Spinal cord (tissue), 10 donors: ENCODE data around the gene SEZ6L2. TPM values are rescaled to one million over a fixed set of nuclear protein-coding genes. Genes with fewer than 3 reads are reported as not detected.
"Not testable (repeated sequence)": the region's sequence is repeated elsewhere in the genome, so short reads cannot be mapped to it uniquely, and the experiment has no call there.

Experiments
- DNase-seq, 6 donors: peaks; one replicate each; pipeline versions ENCODE4 v3.0.0 to v3.0.0-alpha.2; 2013 to 2015; ENCODE audit warnings: low spot score in 6 of 6, low read depth in 4 of 6
- H3K27ac ChIP-seq: one replicate; pipeline ENCODE4 v1.5.1; 2013; ENCODE audit warnings: low read depth, low read length, control low read depth
- H3K27me3 ChIP-seq: one replicate; pipeline ENCODE4 v1.6.1; 2013; ENCODE audit warnings: low read length; ENCODE audit not compliant: control insufficient read depth, insufficient read depth
- H3K36me3 ChIP-seq: one replicate; pipeline ENCODE4 v1.6.1; 2013; ENCODE audit warnings: low read length; ENCODE audit not compliant: control insufficient read depth, insufficient read depth
- H3K4me1 ChIP-seq: one replicate; pipeline ENCODE4 v1.6.1; 2013; ENCODE audit warnings: low read length; ENCODE audit not compliant: control insufficient read depth, insufficient read depth
- H3K4me3 ChIP-seq: one replicate; pipeline ENCODE4 v1.5.1; 2013; ENCODE audit warnings: low read depth, low read length, control low read depth
- H3K9me3 ChIP-seq: one replicate; pipeline ENCODE4 v1.6.1; 2013; ENCODE audit warnings: low read length; ENCODE audit not compliant: control insufficient read depth, insufficient read depth
- WGBS: methylation state at CpG from one replicate; pipeline ENCODE4 v1.1.5; 2013; ENCODE audit warnings: missing lambda C conversion rate; ENCODE audit not compliant: insufficient coverage; 5-methylcytosine and 5-hydroxymethylcytosine counted together
- polyA plus RNA-seq, 2 donors: library from polyadenylated mRNA; unstranded; fragments of 120-200 nt; gene quantifications; one replicate each; pipeline ENCODE4 v1.2.1, GENCODE V29; 2013; ENCODE audit not compliant: insufficient read length in 2 of 2
- total RNA-seq, 2 donors: library from RNA; depleted of rRNA in 1 of 2; stranded (reverse); fragments of 120-200 nt in 1 of 2; fragments of >200 nt in 1 of 2; gene quantifications; one replicate each; pipeline versions ENCODE4 v1.2.3 to v1.2.4, GENCODE V29; 2013 to 2014
- donor health status: healthy.

Gene SEZ6L2
- total and polyA plus RNA-seq, 4 donors = 32.7 to 155 (median 102) TPM

DNA sequence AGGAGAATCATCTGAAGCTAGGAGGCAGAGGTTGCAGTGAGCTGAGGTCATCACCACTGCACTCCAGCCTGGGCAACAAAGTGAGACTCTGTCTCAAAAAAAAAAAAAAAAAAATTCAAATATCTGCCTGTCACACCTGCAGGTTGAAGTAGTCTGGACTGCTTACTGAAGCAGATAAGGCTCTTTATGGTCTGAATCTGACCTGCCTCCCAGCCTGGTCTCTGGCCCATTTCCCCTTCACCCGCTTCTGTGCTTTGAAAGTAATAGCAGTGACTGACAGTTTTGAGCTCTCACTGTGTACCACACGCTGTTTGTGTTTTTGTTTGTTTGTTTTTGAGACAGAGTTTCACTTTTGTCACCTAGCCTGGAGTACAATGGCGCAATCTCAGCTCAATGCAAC is 5.8 kb downstream of the SEZ6L2 start:
- peaks cover 29% of the 10 kb centered on the region for H3K36me3 ChIP-seq
- no CpG with 5 or more reads among the region's 3 CpGs for WGBS

DNA sequence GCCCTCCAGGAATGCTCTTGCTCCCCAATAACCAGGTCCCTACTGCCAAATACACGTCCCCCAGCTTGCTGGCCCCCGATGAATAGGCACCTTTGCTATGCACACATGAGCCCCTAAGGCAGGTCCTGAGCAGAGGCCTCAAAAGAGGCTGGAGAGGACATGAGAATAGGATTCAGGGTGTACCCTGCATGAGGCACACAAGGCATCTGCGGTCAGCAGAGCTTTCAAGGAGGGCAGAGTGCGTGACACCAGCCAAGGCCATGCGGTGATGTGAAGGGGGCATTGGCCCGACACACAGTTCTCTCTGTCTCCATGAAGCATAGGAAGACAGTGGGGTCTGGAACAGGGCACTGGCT is 6.9 kb downstream of the SEZ6L2 start:
- Histone ChIP-seq H3K9me3 (no peaks in the 10 kb centered on the region), H3K36me3 (peaks cover 37% of the 10 kb centered on the region), H3K27ac (no peak overlapping the region), H3K4me1 (peaks cover 5% of the 10 kb centered on the region), H3K27me3 (no peaks in the 10 kb centered on the region), H3K4me3 (no peak overlapping the region)
- DNase-seq = no peak
- WGBS = 96% methylated on average over 5 of the region's 6 CpGs

More for the DNA sequence above, 5.8 kb downstream of the SEZ6L2 start:
- DNase-seq = no peak
- Histone ChIP-seq H3K4me1 (peaks cover 16% of the 10 kb centered on the region), H3K27me3 (peaks cover 6% of the 10 kb centered on the region), H3K27ac (no peak overlapping the region), H3K9me3 (no peaks in the 10 kb centered on the region), H3K4me3 (no peak overlapping the region)

DNA sequence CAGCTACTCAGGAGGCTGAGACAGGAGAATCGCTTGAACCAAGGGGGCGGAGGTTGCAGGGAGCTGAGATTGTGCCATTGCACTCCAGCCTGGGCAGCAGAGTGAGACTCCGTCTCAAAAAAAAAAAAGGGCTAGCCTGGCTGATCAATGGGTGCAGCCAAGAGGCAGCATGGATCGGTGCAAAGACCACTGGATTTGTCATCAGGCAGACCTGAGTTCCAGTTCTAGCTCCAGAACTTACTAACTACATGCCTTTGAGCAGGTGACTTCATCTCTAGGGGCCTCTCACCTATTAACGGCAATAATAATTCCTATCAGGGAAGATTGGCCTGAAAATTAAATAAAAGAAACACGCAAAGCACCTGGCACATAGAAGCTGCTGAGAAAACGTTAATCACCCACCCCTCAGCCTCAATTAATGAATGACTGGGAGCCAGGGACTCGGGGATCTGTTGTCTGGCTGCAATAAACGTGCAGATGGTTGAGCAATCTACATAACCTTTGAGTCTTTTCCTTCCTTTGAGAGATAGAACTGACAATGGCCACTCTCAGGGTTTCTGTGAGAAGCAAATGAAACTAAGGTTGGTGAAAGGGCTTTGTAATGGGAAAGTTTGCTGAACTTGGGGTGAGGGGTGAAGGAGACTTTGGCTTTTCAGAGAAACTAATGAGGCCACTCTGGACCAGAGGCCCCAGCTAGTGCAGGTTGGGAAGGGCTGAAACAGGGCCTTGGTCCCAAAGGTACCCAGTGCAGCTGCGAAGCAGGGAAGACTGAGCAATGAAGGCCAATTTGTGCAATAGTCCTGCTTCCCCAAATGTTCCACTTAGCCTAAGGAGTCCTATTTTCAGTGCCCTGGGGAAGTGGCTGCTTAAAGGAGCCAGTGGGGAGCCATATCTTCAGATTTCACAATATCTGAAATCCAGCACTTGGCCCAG is 7.6 kb downstream of the SEZ6L2 start:
- H3K4me1 ChIP-seq = peaks cover 3% of the 10 kb centered on the region
- H3K4me3 ChIP-seq = no peak overlapping the region
- no peaks in the 10 kb centered on the region for H3K9me3 ChIP-seq
- no peaks in the 10 kb centered on the region for H3K27me3 ChIP-seq
- WGBS = 74% methylated on average over 4 of the region's 10 CpGs
- no peak overlapping the region for H3K27ac ChIP-seq
- H3K36me3 ChIP-seq = peaks cover 41% of the 10 kb centered on the region
- DNase-seq = no peak

DNA sequence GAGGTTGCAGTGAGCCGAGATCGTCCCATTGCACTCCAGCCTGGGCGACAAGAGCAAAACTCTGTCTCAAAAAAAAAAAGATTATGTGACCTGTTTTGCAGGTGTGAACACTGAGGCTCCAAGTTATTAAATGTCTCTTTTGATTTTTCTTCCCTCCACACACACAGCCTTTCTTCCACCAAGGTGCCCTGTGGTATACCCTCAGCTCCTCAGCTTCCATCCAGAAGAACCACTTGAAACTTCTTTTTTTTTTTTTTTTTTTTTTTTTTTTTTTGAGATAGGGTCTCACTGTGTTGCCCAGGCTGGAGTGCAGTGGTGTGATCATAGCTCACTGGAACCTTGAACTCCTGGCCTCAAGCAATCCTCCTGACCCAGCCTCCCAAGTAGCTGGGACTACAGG is 10.0 kb downstream of the SEZ6L2 start:
- H3K36me3 ChIP-seq = peaks cover 39% of the 10 kb centered on the region
- H3K4me1 ChIP-seq, H3K9me3 ChIP-seq, DNase-seq, H3K27ac ChIP-seq, H3K27me3 ChIP-seq, H3K4me3 ChIP-seq: not testable (repeated sequence)
- WGBS = 87% methylated on average over 3 of the region's 3 CpGs

DNA sequence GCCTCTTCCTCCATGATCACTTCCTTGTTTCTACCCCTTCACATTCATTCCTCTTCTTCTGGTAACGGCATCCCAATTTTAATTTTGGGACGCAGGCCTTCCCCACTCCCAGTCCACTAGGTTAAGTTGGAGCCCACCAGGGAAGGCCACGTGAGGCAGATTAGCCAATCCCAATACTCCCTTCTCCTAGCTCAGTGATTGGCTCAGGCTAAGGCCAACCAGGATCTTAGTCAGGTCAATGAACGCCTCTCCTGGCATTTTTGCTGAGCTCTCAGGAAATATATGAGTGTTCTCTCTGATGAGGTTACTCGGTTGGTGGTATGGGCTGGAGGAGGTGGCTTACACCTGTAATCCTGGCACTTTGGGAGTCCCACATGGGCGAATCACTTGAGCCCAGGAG is 15.4 kb downstream of the SEZ6L2 start:
- 70% methylated on average over 5 of the region's 6 CpGs for WGBS
- Histone ChIP-seq H3K4me3 (no peak overlapping the region), H3K27ac (no peak overlapping the region), H3K4me1 (no peaks in the 10 kb centered on the region), H3K27me3 (no peaks in the 10 kb centered on the region), H3K36me3 (peaks cover 55% of the 10 kb centered on the region), H3K9me3 (no peaks in the 10 kb centered on the region)
- no peak for DNase-seq

DNA sequence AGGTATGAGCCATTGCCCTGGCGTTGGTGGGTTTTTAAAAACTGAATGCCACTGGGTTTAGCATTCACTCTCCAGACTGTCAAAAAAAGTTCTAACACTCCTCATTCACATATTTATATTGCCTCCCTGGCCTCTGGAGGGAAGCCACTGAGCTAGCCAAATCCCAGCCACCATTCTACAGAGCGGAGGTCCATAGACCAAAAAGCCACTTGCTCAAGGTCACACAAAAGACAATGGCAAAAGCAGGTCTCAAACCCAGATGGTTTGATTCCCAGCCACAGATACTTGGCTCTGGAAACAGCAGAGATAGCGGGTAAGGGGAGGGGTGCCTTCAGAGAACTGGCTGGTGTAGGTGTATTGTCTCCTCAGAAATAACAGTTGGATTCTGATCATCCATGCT is 18.3 kb downstream of the SEZ6L2 start:
- peaks cover 14% of the 10 kb centered on the region for H3K4me1 ChIP-seq
- H3K36me3 ChIP-seq = peaks cover 58% of the 10 kb centered on the region
- H3K9me3 ChIP-seq = no peaks in the 10 kb centered on the region
- 82% methylated on average over 3 of the region's 3 CpGs for WGBS
- no peak for DNase-seq
- no peak overlapping the region for H3K27ac ChIP-seq
- no peak overlapping the region for H3K4me3 ChIP-seq
- H3K27me3 ChIP-seq = peaks cover 20% of the 10 kb centered on the region

DNA sequence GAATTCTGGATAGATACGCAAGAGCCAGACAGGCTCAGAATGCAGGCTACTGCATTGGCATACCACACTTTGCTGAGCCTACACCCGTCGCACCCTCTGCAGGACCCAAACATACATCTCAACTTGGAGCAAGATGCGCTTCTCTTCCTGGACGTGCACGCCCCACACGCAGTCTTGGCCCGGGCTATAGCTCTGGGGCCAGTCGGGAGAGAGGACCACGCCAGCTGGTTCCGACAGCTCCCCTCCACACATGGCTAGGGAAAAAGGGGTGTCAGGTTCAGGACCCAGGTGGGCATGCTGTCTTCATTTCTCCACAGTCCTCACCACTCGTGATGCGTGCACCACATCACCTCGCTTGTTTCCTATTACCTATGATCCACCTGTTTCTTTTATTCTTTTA is 21.2 kb downstream of the SEZ6L2 start:
- Histone ChIP-seq H3K4me3 (no peak overlapping the region), H3K27ac (no peak overlapping the region), H3K4me1 (peaks cover 14% of the 10 kb centered on the region), H3K36me3 (peaks cover 53% of the 10 kb centered on the region), H3K27me3 (peaks cover 23% of the 10 kb centered on the region), H3K9me3 (no peaks in the 10 kb centered on the region)
- 98% methylated on average over 5 of the region's 14 CpGs for WGBS
- DNase-seq = no peak

DNA sequence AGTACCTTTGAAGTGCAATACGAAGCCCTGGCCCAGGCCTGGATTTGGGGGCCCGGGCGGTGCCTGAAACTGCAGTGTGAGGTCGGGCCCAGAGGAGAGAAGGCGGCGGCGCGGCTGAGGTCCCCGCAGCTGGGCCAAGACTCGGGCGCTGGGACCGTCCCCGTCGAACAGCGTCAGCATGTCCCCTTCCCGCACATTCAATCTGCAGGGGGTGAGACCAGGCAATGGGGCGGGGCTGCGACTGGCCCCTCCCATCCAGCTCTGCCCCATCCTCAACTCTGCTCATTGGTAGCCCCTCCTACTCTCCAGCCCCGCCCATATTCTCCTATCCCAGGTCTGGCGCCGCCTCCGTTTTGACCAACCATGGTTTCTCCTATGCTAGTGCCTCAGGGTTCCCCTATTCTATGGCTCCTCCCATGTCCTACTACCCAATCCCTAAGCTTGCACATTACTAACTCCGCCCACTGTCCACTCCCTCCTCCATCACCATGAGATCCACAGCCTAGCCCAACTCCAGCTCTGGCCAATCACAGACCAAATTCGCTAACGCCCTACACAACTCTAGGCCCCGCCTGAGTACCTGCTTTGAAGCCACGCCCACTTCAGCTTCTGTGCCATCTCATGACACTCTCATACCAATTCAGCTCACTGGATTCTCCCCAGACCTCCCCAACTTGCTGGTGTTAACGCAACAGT is 21.9 kb downstream of the SEZ6L2 start:
- DNase-seq = peak in 2 of 6 donors; percentile 49 to 83
- H3K36me3 ChIP-seq = peaks cover 54% of the 10 kb centered on the region
- no peak overlapping the region for H3K27ac ChIP-seq
- H3K4me1 ChIP-seq = peaks cover 14% of the 10 kb centered on the region
- 15% methylated on average over 21 of the region's 28 CpGs for WGBS
- H3K27me3 ChIP-seq = peaks cover 23% of the 10 kb centered on the region
- H3K9me3 ChIP-seq = no peaks in the 10 kb centered on the region
- no peak overlapping the region for H3K4me3 ChIP-seq

DNA sequence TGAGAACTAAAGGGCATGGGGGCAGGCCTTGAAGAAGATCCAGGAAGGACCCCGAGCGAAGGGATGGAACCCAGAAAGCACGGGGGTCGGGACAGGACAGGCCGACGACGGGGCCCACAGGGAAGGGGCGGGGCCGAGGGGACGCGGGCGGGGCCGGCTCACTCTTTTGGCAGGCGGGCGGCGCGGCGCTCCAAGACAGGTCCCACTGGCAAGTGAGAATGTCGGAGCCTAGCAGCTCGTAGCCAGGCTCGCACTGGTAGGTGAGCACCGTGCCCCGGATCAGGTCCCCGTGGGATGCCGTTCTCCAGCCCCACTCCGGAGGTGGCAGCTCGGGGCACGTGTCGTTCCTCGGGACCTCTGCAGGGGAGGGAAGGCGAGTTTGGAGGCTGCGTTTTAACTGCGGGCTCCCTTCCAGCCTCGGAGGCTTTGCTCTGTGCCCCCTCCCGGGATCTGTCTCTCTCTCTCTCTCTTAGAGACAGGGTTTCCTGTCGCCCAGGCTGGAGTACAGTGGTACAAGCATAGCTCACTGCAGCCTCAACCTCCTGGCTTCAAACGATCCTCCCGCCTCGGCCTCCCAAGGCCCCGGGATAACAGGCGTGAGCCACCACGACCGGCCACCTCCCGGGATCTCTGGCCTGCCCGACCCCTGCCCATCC is 22.6 kb downstream of the SEZ6L2 start:
- Histone ChIP-seq H3K9me3 (no peaks in the 10 kb centered on the region), H3K27ac (no peak overlapping the region), H3K4me3 (no peak overlapping the region), H3K36me3 (peaks cover 59% of the 10 kb centered on the region), H3K4me1 (peaks cover 14% of the 10 kb centered on the region), H3K27me3 (peaks cover 23% of the 10 kb centered on the region)
- no peak for DNase-seq
- 10% methylated on average over 45 of the region's 45 CpGs for WGBS
